ENCODE data around the gene TNS3. TPM values are rescaled to one million over a fixed set of nuclear protein-coding genes. Genes with fewer than 3 reads are reported as not detected.

Gene TNS3
- total and polyA plus RNA-seq, 2 of the 13 experiments (the other 11 are each of a cell fraction or from before 2014, with no cell fraction given): 52.9 to 55.7 TPM

DNA sequence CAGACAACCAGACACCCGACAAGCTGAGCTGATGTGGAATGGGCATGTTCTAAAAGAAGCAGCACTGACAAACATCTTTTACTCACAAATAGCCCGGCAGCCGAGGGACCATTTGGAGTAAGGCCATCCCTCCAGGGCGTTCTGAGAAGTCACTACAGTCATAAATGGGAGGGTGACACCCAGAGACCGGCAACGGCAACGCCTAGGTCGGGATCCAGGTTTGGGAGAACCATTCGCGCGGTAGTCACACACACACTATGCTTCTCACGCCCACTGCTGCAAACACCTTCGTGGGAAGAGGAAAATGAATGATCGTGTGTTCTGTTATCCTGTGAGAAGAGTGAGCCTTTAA is 9.8 kb downstream of the TNS3 start (continued):
- TF ChIP-seq ZNF20 (CRISPR knock-in tag; IDR thresholded peaks at IDR 0.05) (no peak), REPIN1 (CRISPR knock-in tag; IDR thresholded peaks at IDR 0.05; ENCODE audit: borderline replicate concordance, low read depth) (no peak; the same call in 1 of the 2 replicates), RAD51 (IDR thresholded peaks at IDR 0.05; ENCODE audit: borderline replicate concordance) (no peak), PHF20 (CRISPR knock-in tag; IDR thresholded peaks at IDR 0.05) (0 out of 2 replicates have a peak, but pooled peaks have one; percentile 28), ZNF138 (CRISPR knock-in tag; IDR thresholded peaks at IDR 0.05; ENCODE audit: low read depth) (0 out of 2 replicates have a peak, but pooled peaks have one; percentile 35), SSRP1 (CRISPR knock-in tag; IDR thresholded peaks at IDR 0.05) (no peak), ZNF629 (CRISPR knock-in tag; conservative IDR thresholded peaks at IDR 0.05) (0 out of 2 replicates have a peak, but pooled peaks have one; percentile 18), ZNF143 (CRISPR knock-in tag; IDR thresholded peaks at IDR 0.05) (0 out of 2 replicates have a peak, but pooled peaks have one; percentile 5), ASH2L (IDR thresholded peaks at IDR 0.05; ENCODE audit: insufficient read length, low read depth, low read length) (peak; percentile 15), ISL2 (CRISPR knock-in tag; IDR thresholded peaks at IDR 0.05) (no peak), MTA1 (CRISPR knock-in tag; IDR thresholded peaks at IDR 0.05; ENCODE audit: borderline replicate concordance) (no peak), RBFOX2 (IDR thresholded peaks at IDR 0.05; ENCODE audit: low read depth, low read length) (no peak), CENPT (CRISPR knock-in tag; IDR thresholded peaks at IDR 0.05; ENCODE audit: low read depth) (no peak), TAF15 (IDR thresholded peaks at IDR 0.05; ENCODE audit: low read depth, low read length, poor library complexity, severe bottlenecking) (no peak), CREM (IDR thresholded peaks at IDR 0.05) (no peak), CREM (CRISPR knock-in tag; IDR thresholded peaks at IDR 0.05) (no peak), ZFY (CRISPR knock-in tag; IDR thresholded peaks at IDR 0.05) (0 out of 2 replicates have a peak, but pooled peaks have one; percentile 10), FOSL2 (CRISPR knock-in tag; IDR thresholded peaks at IDR 0.05) (no peak)
- TF ChIP-seq, protein P1, sequence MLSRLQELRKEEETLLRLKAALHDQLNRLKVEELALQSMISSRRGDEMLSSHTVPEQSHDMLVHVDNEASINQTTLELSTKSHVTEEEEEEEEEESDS (CRISPR knock-in tag; IDR thresholded peaks at IDR 0.05; ENCODE audit: borderline replicate concordance): 0 out of 2 replicates have a peak, but pooled peaks have one; percentile 30
- TF ChIP-seq, protein P2, sequence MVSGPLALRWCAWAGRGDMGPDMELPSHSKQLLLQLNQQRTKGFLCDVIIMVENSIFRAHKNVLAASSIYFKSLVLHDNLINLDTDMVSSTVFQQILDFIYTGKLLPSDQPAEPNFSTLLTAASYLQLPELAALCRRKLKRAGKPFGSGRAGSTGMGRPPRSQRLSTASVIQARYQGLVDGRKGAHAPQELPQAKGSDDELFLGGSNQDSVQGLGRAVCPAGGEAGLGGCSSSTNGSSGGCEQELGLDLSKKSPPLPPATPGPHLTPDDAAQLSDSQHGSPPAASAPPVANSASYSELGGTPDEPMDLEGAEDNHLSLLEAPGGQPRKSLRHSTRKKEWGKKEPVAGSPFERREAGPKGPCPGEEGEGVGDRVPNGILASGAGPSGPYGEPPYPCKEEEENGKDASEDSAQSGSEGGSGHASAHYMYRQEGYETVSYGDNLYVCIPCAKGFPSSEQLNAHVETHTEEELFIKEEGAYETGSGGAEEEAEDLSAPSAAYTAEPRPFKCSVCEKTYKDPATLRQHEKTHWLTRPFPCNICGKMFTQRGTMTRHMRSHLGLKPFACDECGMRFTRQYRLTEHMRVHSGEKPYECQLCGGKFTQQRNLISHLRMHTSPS (CRISPR knock-in tag; IDR thresholded peaks at IDR 0.05; ENCODE audit: low read depth): no peak
- TF ChIP-seq, protein P3, sequence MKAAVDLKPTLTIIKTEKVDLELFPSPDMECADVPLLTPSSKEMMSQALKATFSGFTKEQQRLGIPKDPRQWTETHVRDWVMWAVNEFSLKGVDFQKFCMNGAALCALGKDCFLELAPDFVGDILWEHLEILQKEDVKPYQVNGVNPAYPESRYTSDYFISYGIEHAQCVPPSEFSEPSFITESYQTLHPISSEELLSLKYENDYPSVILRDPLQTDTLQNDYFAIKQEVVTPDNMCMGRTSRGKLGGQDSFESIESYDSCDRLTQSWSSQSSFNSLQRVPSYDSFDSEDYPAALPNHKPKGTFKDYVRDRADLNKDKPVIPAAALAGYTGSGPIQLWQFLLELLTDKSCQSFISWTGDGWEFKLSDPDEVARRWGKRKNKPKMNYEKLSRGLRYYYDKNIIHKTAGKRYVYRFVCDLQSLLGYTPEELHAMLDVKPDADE (CRISPR knock-in tag; IDR thresholded peaks at IDR 0.05): no peak
- TF ChIP-seq, protein P4, sequence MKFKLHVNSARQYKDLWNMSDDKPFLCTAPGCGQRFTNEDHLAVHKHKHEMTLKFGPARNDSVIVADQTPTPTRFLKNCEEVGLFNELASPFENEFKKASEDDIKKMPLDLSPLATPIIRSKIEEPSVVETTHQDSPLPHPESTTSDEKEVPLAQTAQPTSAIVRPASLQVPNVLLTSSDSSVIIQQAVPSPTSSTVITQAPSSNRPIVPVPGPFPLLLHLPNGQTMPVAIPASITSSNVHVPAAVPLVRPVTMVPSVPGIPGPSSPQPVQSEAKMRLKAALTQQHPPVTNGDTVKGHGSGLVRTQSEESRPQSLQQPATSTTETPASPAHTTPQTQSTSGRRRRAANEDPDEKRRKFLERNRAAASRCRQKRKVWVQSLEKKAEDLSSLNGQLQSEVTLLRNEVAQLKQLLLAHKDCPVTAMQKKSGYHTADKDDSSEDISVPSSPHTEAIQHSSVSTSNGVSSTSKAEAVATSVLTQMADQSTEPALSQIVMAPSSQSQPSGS (CRISPR knock-in tag; IDR thresholded peaks at IDR 0.05): no peak
- TF ChIP-seq, protein P5, sequence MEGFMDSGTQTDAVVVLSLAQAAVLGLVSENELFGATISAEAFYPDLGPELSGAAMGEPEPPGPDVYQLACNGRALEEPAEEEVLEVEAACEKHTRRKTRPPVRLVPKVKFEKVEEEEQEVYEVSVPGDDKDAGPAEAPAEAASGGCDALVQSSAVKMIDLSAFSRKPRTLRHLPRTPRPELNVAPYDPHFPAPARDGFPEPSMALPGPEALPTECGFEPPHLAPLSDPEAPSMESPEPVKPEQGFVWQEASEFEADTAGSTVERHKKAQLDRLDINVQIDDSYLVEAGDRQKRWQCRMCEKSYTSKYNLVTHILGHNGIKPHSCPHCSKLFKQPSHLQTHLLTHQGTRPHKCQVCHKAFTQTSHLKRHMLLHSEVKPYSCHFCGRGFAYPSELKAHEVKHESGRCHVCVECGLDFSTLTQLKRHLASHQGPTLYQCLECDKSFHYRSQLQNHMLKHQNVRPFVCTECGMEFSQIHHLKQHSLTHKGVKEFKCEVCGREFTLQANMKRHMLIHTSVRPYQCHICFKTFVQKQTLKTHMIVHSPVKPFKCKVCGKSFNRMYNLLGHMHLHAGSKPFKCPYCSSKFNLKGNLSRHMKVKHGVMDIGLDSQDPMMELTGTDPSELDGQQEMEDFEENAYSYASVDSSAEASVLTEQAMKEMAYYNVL (CRISPR knock-in tag; IDR thresholded peaks at IDR 0.05; ENCODE audit: borderline replicate concordance): no peak
- TF ChIP-seq, protein P6, sequence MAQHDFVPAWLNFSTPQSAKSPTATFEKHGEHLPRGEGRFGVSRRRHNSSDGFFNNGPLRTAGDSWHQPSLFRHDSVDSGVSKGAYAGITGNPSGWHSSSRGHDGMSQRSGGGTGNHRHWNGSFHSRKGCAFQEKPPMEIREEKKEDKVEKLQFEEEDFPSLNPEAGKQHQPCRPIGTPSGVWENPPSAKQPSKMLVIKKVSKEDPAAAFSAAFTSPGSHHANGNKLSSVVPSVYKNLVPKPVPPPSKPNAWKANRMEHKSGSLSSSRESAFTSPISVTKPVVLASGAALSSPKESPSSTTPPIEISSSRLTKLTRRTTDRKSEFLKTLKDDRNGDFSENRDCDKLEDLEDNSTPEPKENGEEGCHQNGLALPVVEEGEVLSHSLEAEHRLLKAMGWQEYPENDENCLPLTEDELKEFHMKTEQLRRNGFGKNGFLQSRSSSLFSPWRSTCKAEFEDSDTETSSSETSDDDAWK (CRISPR knock-in tag; IDR thresholded peaks at IDR 0.05): no peak

All from HepG2 (cell line).